ENCODE data around the gene CEP43. TPM values are rescaled to one million over a fixed set of nuclear protein-coding genes. Genes with fewer than 3 reads are reported as not detected.

CEP43 gene
- total RNA-seq, 2 experiments from 2014 or later: 20.2 to 21.3 TPM

GRCh38 chr6:167000759-167001158 lies 1.6 kb downstream of the CEP43 start:
- Mint-ChIP-seq H3K27ac (no peak overlapping the region), H3K4me1 (ENCODE audit: low read depth) (peaks cover 24% of the 10 kb centered on the region), H3K27me3 (no peaks in the 10 kb centered on the region), H3K9me3 (no peaks in the 10 kb centered on the region), H3K4me3 (peak overlapping the region; percentile 85), H3K36me3 (ENCODE audit: low read depth) (peaks cover 19% of the 10 kb centered on the region)
- intact Hi-C loops (cut with micrococcal nuclease): loop anchor here (5.0 kb wide), 1 partner anchor 142 kb away; no protein-coding TSS in a partner anchor
- ChIA-PET POLR2A (interaction anchor here (1.7 kb wide), 1 partner anchor 93 kb away, joined by 6 read pairs; no protein-coding TSS in a partner anchor), CTCF (interaction anchor here (1.1 to 3.5 kb wide), 4 partner anchors 11 to 141 kb away, joined by 3 to 17 read pairs (median 8); no protein-coding TSS in a partner anchor)
- ATAC-seq: no peak
- no peak for DNase-seq
- no peak for TF ChIP-seq CTCF (IDR thresholded peaks at IDR 0.05)

GRCh38 chr6:167005350-167006159 lies 6.4 kb downstream of the CEP43 start:
- ATAC-seq (no peak), DNase-seq (no peak)
- peaks cover 13% of the 10 kb centered on the region for H3K4me1 Mint-ChIP-seq (ENCODE audit: low read depth)
- no peak for TF ChIP-seq CTCF (IDR thresholded peaks at IDR 0.05)
- CTCF ChIA-PET: interaction anchor here (1.1 kb wide), 1 partner anchor 16 kb away, joined by 3 read pairs; no protein-coding TSS in a partner anchor
- no peaks in the 10 kb centered on the region for H3K27me3 Mint-ChIP-seq
- H3K27ac Mint-ChIP-seq: no peak overlapping the region
- H3K9me3 Mint-ChIP-seq: no peaks in the 10 kb centered on the region
- intact Hi-C loops (cut with micrococcal nuclease): no loop called here
- peaks cover 40% of the 10 kb centered on the region for H3K36me3 Mint-ChIP-seq (ENCODE audit: low read depth)
- H3K4me3 Mint-ChIP-seq: no peak overlapping the region
- POLR2A ChIA-PET: no interaction called here

- no peaks in the 10 kb centered on the region for H3K27me3 Mint-ChIP-seq
- intact Hi-C loops (cut with micrococcal nuclease): no loop called here
- H3K27ac Mint-ChIP-seq: no peak overlapping the region
- TF ChIP-seq CTCF (IDR thresholded peaks at IDR 0.05): no peak
- POLR2A ChIA-PET: no interaction called here
- no peak overlapping the region for H3K4me3 Mint-ChIP-seq
- H3K4me1 Mint-ChIP-seq (ENCODE audit: low read depth): no peaks in the 10 kb centered on the region
- no peaks in the 10 kb centered on the region for H3K9me3 Mint-ChIP-seq
- no peak for DNase-seq
- peaks cover 43% of the 10 kb centered on the region for H3K36me3 Mint-ChIP-seq (ENCODE audit: low read depth)
- CTCF ChIA-PET: no interaction called here
- no peak for ATAC-seq
Observed at GRCh38 chr6:167007985-167008384, 8.8 kb downstream of the CEP43 start.

- CTCF ChIA-PET: no interaction called here
- H3K4me1 Mint-ChIP-seq (ENCODE audit: low read depth): no peaks in the 10 kb centered on the region
- H3K27ac Mint-ChIP-seq: no peak overlapping the region
- no peaks in the 10 kb centered on the region for H3K9me3 Mint-ChIP-seq
- DNase-seq: no peak
- no peaks in the 10 kb centered on the region for H3K27me3 Mint-ChIP-seq
- H3K36me3 Mint-ChIP-seq (ENCODE audit: low read depth): peaks cover 40% of the 10 kb centered on the region
- ATAC-seq: no peak
- no peak for TF ChIP-seq CTCF (IDR thresholded peaks at IDR 0.05)
- POLR2A ChIA-PET: no interaction called here
- no peak overlapping the region for H3K4me3 Mint-ChIP-seq
- intact Hi-C loops (cut with micrococcal nuclease): no loop called here
Observed at GRCh38 chr6:167013067-167013466, 13.9 kb downstream of the CEP43 start.

- no peak for ATAC-seq
- H3K36me3 Mint-ChIP-seq (ENCODE audit: low read depth): peaks cover 38% of the 10 kb centered on the region
- CTCF ChIA-PET: no interaction called here
- no peaks in the 10 kb centered on the region for H3K4me1 Mint-ChIP-seq (ENCODE audit: low read depth)
- intact Hi-C loops (cut with micrococcal nuclease): no loop called here
- no peaks in the 10 kb centered on the region for H3K27me3 Mint-ChIP-seq
- DNase-seq: no peak
- no peaks in the 10 kb centered on the region for H3K9me3 Mint-ChIP-seq
- no peak overlapping the region for H3K4me3 Mint-ChIP-seq
- POLR2A ChIA-PET: no interaction called here
- TF ChIP-seq CTCF (IDR thresholded peaks at IDR 0.05): no peak
- no peak overlapping the region for H3K27ac Mint-ChIP-seq
Observed at GRCh38 chr6:167013946-167014345, 14.7 kb downstream of the CEP43 start.
